Ovary (tissue), 3 donors: ENCODE data around the gene PODXL.

Source experiments
- CTCF ChIP-seq, 3 donors: fragments of 450-650 bp in 2 of 3; fragments of 200-600 bp in 1 of 3; IDR thresholded peaks; one replicate each; pipeline versions ENCODE4 v1.5.1 to v1.8.0; 2016 to 2022; ENCODE audit warnings: antibody characterized with exemption in 3 of 3, mild to moderate bottlenecking in 1 of 3
- POLR2A ChIP-seq: fragments of 450-650 bp; IDR thresholded peaks from one replicate; pipeline ENCODE4 v1.6.1; 2017; ENCODE audit warnings: antibody characterized with exemption, mild to moderate bottlenecking, moderate library complexity
- donor health status: DM: no; HTN: no; CAD: no.

GRCh38 chr7:131600085-131600881 lies 43.9 kb upstream of the PODXL start:
- TF ChIP-seq POLR2A (no peak), CTCF (IDR thresholded peaks at IDR 0.05) (no peak)
